ENCODE measurements around the gene CFD. TPM values are rescaled to one million over a fixed set of nuclear protein-coding genes. Genes with fewer than 3 reads are reported as not detected.

The CFD gene
- total and polyA plus RNA-seq, 2 experiments from 2014 or later = 0.90 to 4.7 TPM

DNA sequence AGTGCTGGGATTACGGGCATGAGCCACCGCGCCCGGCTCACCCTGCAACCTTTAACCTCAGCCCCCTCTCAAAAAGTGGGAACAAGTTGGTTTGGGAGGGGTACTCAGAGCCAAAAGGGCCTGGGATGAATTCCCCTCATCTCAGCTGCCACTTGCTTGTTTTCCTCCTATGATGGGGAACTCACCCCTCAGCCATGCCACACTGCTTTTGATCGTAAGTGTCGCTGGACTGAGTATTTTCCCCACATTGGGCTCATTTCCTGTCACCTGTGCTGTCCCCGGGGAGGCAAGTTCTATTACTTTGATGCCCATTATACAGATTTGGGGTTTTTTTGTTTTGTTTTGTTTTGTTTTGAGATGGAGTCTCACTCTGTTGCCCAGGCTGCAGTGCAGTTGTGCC is 47.0 kb downstream of the CFD start (continued):
- TF ChIP-seq REST (IDR thresholded peaks at IDR 0.05; ENCODE audit: unreplicated experiment) (no peak), ZNF114 (CRISPR knock-in tag; IDR thresholded peaks at IDR 0.05) (no peak), ETS1 (IDR thresholded peaks at IDR 0.05) (no peak)

DNA sequence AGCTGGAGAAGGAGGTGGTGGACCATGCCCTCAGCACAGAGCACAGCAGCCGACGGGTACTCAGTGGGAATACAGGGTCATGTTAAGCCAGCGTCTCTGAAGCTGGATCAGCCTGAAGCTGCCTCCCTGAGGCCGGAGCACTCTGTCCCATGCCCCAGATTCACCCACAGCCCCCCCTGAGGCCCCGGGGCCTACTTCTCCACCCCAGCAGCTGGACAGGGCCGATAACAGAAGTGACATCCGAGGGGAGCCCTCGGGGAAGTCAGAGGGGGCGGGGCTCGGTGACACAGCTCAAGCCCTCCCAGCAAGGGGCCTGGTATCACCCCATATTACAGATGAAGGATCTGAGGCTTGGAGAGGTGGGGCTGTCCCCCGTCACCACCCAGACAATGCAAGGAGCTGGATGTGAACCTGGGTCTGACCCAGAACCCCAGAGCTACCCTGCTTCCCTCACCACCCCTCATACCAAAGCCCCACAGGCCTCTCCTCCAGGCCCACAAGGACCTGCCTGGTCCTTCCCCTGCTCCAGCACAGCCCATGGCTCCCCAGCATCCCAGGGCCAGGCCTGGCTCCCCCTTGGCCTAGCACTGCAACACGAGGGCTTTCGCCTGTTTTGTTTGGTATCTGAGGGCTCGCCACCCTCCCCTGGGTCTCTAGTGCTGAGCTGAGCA is 47.9 kb downstream of the CFD start:
- ATAC-seq = no peak
- Mint-ChIP-seq H3K27ac (no peak overlapping the region), H3K27me3 (ENCODE audit: insufficient read depth, low read depth, poor library complexity) (peaks cover 10% of the 10 kb centered on the region), H3K9me3 (no peaks in the 10 kb centered on the region), H3K4me1 (peaks cover 2% of the 10 kb centered on the region; the same call in 1 of the 3 replicates), H3K36me3 (ENCODE audit: low read depth) (peaks cover 12% of the 10 kb centered on the region; the same call in 2 of the 3 replicates), H3K4me3 (no peak overlapping the region)
- DNase-seq (ENCODE audit: low spot score) = no peak
- Histone ChIP-seq H3F3A (replicated peaks; ENCODE audit: low read depth) (peaks cover 15% of the 10 kb centered on the region; the same call in 1 of the 2 replicates), H2AFZ (no peak overlapping the region), H3K4me2 (no peak overlapping the region), H3K4me3 (no peak overlapping the region), H3K27me3 (ENCODE audit: insufficient read depth) (no peaks in the 10 kb centered on the region), H3K36me3 (ENCODE audit: insufficient read depth) (no peaks in the 10 kb centered on the region), H3K79me2 (replicated peaks; ENCODE audit: insufficient read depth) (peaks cover 66% of the 10 kb centered on the region), H4K20me1 (replicated peaks; ENCODE audit: insufficient read depth) (peaks cover 46% of the 10 kb centered on the region), H3K27ac (ENCODE audit: low read depth) (no peak overlapping the region), H3K4me1 (ENCODE audit: insufficient read depth) (peaks cover 5% of the 10 kb centered on the region; the same call in 1 of the 2 replicates), H3K9me2 (ENCODE audit: insufficient read depth) (no peaks in the 10 kb centered on the region)
- TF ChIP-seq EZH2phosphoT487 (IDR thresholded peaks at IDR 0.05; ENCODE audit: unreplicated experiment) (no peak), REST (IDR thresholded peaks at IDR 0.05; ENCODE audit: unreplicated experiment) (no peak), ZNF114 (CRISPR knock-in tag; IDR thresholded peaks at IDR 0.05) (no peak), ZNF331 (CRISPR knock-in tag; IDR thresholded peaks at IDR 0.05; ENCODE audit: low read depth) (no peak), EZH2 (IDR thresholded peaks at IDR 0.05; ENCODE audit: low read depth, unreplicated experiment) (no peak), POLR2AphosphoS5 (IDR thresholded peaks at IDR 0.05; ENCODE audit: low read depth) (no peak), NANOG (IDR thresholded peaks at IDR 0.05; ENCODE audit: borderline replicate concordance) (no peak)
- TF ChIP-seq, protein P1, sequence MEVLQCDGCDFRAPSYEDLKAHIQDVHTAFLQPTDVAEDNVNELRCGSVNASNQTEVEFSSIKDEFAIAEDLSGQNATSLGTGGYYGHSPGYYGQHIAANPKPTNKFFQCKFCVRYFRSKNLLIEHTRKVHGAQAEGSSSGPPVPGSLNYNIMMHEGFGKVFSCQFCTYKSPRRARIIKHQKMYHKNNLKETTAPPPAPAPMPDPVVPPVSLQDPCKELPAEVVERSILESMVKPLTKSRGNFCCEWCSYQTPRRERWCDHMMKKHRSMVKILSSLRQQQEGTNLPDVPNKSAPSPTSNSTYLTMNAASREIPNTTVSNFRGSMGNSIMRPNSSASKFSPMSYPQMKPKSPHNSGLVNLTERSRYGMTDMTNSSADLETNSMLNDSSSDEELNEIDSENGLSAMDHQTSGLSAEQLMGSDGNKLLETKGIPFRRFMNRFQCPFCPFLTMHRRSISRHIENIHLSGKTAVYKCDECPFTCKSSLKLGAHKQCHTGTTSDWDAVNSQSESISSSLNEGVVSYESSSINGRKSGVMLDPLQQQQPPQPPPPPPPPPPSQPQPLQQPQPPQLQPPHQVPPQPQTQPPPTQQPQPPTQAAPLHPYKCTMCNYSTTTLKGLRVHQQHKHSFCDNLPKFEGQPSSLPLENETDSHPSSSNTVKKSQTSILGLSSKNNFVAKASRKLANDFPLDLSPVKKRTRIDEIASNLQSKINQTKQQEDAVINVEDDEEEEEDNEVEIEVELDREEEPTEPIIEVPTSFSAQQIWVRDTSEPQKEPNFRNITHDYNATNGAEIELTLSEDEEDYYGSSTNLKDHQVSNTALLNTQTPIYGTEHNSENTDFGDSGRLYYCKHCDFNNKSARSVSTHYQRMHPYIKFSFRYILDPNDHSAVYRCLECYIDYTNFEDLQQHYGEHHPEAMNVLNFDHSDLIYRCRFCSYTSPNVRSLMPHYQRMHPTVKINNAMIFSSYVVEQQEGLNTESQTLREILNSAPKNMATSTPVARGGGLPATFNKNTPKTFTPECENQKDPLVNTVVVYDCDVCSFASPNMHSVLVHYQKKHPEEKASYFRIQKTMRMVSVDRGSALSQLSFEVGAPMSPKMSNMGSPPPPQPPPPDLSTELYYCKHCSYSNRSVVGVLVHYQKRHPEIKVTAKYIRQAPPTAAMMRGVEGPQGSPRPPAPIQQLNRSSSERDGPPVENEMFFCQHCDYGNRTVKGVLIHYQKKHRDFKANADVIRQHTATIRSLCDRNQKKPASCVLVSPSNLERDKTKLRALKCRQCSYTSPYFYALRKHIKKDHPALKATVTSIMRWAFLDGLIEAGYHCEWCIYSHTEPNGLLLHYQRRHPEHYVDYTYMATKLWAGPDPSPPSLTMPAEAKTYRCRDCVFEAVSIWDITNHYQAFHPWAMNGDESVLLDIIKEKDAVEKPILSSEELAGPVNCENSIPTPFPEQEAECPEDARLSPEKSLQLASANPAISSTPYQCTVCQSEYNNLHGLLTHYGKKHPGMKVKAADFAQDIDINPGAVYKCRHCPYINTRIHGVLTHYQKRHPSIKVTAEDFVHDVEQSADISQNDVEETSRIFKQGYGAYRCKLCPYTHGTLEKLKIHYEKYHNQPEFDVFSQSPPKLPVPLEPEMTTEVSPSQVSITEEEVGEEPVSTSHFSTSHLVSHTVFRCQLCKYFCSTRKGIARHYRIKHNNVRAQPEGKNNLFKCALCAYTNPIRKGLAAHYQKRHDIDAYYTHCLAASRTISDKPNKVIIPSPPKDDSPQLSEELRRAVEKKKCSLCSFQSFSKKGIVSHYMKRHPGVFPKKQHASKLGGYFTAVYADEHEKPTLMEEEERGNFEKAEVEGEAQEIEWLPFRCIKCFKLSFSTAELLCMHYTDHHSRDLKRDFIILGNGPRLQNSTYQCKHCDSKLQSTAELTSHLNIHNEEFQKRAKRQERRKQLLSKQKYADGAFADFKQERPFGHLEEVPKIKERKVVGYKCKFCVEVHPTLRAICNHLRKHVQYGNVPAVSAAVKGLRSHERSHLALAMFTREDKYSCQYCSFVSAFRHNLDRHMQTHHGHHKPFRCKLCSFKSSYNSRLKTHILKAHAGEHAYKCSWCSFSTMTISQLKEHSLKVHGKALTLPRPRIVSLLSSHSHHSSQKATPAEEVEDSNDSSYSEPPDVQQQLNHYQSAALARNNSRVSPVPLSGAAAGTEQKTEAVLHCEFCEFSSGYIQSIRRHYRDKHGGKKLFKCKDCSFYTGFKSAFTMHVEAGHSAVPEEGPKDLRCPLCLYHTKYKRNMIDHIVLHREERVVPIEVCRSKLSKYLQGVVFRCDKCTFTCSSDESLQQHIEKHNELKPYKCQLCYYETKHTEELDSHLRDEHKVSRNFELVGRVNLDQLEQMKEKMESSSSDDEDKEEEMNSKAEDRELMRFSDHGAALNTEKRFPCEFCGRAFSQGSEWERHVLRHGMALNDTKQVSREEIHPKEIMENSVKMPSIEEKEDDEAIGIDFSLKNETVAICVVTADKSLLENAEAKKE (CRISPR knock-in tag; IDR thresholded peaks at IDR 0.05) = no peak

Measured in GM23338 (cell line).